HG02852 (cell line): ENCODE measurements around the gene INPPL1.

Experiments
- ATAC-seq: cut with Tn5 transposase; IDR thresholded peaks from one replicate; pipeline ENCODE4 v1.9.1; 2021; ENCODE audit warnings: mild to moderate bottlenecking, moderate library complexity; ENCODE audit not compliant: unreplicated experiment

INPPL1 gene

DNA sequence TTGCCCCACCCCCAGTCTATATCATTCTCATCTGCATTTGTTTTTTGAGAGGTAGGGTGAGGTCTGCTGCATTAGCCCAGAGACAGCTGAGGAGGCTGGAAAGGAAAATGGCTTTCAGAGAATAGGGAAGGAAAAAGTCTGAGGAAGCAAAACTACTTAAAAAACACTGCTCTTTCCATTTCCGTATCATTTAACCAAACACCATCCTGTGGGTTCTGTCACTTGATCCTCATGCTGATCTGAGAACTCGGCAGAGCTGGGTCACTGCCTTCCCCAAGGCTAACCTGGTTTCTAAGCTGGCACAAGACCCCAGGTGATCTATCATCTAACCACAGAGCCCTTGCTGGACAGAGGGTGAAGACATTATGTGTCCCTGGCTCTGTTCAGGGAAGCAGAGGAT lies 6.7 kb upstream of the INPPL1 start:
- no peak for ATAC-seq

DNA sequence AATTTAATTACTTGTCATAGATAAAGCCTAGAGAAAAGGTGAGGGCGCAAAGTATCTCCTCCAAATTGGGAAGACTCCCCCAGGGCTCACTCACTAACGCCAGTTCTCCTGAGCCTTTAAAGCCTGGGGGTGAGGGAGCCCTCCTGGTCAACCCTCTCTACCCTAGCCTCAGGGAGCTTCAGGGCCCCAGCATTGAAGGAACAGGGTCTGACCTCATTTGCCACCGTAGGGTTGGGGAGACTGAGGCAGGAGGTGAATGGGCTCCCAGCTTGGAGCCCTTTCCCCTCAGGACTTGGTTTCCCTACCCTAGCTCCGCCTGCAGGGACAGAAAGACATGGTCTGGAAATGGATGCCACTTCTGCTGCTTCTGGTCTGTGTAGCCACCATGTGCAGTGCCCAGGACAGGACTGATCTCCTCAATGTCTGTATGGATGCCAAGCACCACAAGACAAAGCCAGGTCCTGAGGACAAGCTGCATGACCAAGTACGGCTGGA lies 6.3 kb upstream of the INPPL1 start:
- no peak for ATAC-seq

DNA sequence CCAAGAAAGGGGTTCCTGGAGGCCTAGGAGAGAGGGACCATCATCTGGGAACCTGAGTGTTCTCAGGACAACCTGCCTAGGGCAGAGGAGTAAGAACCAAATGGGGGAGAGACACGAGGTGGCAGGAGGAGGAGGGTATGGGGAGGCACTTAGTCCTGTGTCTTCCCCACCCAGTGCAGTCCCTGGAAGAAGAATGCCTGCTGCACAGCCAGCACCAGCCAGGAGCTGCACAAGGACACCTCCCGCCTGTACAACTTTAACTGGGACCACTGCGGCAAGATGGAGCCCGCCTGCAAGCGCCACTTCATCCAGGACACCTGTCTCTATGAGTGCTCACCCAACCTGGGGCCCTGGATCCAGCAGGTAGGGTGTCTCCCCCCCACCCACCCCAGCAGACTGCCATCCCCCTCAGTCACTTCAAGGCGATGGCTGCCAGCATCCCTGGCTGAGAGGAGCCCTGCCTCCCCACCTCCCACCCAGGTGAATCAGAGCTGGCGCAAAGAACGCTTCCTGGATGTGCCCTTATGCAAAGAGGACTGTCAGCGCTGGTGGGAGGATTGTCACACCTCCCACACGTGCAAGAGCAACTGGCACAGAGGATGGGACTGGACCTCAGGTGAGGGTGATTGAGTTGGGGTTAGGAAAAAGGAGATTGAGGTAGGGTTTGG lies 3.7 kb upstream of the INPPL1 start:
- no peak for ATAC-seq

DNA sequence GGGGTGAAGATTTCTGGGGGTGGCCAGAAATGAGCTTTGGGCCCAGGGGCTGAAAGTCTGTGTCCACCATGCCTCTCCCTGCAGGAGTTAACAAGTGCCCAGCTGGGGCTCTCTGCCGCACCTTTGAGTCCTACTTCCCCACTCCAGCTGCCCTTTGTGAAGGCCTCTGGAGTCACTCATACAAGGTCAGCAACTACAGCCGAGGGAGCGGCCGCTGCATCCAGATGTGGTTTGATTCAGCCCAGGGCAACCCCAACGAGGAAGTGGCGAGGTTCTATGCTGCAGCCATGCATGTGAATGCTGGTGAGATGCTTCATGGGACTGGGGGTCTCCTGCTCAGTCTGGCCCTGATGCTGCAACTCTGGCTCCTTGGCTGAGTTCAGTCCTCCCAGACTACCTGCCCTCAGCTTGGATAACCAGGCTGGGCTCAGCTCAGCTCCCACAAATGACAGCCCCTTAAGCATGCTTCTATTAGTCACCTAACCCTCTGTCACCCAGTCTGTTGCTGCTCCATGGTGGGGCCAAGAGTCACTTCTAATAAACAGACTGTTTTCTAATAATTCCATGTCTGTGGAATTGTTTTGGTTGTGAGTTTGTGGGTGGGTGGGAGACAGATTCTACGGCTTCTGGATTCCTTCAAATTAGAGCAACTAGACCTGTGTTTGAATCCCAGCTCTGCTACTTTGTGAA lies 3.0 kb upstream of the INPPL1 start:
- ATAC-seq: no peak

DNA sequence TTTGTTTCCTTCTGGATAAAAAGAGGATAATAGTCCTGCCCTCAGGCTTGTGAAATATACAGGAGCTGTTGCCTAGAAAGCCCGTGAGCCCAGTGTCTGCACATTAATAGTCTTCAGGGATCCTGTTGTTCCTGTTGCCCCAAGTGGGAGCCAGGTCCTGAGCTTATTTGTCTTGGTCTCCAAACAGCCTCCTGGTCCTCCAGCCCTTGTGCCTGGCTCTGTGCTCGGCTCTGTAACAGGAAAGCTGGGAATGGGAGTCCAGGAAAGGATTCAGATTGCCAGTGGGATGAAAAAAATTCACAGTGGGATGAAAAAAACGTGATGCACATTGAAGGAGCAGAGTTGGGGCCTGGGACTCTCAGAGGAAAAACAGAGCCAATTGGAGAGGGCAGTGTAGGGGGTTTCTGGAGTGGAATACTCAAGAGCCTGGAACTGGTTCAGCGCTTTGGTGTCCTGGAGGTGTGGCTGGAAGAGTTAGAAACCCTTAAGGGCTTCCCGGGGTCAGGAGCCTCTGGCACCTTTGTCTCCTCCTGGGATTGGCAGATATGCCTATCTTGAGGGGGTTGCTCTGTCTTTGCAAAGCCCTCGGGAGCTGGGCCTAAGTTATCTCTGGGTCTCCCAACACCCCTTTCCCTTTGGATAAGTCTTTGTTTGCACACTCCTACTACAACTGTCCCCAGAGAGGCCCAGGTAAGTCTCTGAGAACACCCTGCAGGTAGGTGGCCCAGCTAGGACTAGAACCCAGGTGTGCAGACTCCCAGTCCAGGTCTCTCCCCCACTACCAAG lies 2.3 kb upstream of the INPPL1 start:
- no peak for ATAC-seq

DNA sequence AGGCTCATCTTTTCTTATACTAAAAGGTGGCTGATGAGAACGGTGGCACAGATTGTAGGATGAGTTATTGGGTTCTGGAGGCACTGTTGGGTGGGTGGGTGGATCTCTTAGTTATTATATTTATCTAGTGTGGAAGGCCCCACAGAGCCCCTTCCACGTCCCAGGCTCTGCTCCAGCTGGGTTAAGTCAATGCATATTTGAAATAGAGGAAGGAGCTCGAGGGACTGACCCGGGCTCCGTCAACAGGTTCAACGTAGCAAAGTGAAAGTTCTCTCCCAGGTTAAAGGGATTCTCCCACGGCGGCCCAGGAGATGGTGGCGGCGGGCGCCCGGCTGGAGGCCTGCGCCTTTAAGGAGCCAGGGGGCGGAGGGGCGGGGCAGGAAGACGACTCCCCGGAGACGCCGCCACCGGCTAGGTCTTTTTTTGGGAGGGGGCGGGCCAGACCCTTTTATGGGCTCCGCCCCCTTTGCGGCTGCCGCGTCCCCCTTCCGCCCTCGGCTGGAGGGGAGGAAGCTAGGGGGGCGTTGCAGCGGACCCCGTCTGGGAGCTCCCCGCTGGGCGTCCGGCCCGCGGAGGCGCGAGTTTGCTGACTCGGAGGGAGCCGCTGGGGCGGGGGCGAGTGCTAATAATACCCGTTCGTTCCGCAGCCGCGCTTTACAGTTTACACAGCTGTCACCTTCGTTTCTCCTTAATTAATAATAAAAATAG lies 1.5 kb upstream of the INPPL1 start:
- ATAC-seq: peak; percentile 66

DNA sequence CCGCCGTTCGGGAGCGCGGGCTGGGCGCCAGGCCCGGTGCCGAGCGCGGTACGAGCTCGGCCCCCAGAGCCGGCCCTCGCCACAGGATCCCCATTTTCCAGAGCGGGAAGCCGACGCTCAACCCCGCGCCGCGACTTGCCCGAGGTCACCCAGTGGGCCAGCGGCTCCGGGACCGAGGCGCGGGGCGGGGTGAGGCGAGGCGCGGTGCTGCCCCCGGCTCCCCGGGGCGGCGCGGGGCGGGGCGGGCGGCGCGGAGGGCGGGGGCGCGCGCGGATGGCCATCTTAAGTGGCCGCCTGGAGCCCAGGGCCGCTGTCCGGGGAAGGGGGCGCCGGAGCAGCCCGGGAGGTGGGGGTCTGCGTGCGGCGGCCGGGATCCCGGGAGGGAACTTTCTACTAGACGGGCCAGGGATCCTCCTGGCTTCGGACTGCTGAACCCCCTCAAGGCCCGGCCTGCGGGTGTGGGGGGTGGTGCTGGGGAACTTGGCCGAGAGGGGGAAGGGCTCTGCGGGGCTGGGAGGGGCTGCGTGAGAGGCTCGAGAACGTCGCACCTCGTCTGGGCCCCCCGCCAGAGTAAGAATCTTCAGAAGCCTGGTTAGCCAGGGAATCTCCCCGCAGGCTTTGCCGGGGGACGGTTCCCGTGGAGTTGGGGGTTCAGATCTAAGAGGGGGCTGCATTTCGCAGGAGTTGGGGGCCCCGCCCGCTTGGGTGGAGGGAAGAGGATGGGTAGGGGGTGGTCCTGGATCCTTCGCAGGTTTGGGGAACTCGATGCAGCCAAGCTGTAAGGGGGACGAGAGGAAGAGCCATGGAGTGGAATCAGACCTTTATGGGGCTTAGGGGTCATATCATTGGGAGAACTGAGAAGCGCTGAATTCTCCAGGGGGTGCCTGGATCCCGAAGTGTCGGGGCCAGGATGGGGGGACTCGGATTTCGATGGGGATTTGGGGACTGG lies 678 bp upstream of the INPPL1 start:
- ATAC-seq: peak; percentile 46

DNA sequence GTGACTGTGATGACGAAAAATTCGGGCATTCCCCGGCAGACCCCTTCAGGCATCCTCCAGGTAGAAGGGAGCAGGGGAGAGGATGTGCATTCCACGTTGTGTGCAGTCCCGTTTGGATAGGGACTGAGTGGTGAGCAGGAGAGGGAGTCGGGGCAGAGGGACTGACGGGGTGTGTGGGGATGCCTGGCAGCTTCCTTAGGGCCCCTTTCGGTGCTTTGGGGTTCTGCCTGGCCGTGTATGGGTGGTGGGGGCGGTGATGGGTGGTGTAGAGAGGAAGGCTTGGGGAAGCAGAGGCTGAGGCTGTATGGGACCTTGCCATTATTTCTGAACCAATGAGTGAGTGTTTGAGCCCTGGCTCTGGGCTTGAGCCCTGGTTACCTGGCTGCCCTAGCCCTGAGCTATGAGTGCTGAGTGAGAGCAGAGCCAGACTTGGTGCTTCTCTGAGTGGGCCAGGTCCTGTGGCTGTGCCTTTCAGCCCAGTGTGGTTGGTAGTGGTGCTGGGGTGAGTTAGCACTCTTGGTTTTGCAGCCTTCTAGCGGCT lies 914 bp downstream of the INPPL1 start:
- ATAC-seq: no peak

DNA sequence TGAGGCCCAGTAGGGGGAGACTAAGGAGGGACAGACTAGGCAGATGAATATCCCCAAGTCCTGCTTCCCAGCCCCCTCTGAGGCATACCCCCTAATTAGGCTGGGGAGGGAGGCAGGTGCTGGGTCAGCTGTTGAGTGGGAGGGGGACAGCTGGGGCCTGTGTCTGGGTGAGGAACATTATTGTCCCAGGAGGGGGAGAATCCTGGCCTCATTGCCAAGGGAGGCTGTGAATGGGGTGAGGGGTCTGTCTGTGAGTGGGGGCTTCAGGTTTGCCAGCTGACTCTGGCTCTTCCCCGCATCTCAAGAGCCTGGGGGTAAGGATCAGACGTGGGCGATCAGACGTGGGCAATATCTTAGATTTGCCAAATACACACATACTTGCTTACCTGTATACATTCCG lies 2.1 kb downstream of the INPPL1 start:
- no peak for ATAC-seq

DNA sequence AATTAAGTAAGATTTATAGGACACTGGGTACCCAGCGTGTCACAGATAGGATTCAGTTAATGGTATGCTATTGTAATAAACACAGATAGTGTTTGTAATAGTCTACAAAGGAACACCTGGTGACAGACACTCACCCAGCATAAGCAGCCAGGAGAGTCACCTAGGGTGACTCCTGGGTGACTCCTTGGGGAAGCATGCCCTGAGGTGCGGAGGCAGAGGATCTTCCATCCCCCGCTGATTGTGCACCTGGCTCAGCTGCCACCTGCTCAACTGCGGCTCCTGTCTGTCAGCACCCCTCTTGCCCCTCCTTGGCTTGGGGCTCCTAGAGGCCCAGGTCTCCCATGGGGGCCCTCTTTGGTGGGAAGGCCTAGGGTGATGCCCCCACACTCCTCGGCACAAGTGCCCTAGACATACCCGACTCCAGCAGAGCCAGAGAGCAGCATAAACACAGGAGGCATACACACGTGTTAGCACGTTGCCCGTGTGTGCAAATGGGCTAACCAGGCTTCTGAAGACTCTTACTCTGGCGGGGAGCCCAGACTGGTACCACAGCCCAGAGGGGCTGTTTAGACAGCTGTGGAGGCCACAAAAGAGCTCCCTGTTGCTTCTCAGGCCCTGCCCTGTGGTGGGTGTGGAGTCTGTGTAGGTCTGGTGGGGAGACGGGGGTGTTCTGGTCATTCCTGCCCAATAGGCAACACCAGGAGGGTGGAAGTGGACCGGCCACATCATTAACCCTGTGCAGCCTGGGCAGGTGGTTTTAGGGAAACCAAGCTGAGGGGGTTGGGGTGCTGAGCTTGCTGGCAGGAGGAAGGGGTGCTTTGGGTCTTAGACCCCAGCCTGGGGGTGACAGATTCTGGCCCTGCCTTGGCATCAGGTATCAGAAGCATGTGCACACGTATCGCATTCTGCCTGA lies 3.0 kb downstream of the INPPL1 start:
- no peak for ATAC-seq

DNA sequence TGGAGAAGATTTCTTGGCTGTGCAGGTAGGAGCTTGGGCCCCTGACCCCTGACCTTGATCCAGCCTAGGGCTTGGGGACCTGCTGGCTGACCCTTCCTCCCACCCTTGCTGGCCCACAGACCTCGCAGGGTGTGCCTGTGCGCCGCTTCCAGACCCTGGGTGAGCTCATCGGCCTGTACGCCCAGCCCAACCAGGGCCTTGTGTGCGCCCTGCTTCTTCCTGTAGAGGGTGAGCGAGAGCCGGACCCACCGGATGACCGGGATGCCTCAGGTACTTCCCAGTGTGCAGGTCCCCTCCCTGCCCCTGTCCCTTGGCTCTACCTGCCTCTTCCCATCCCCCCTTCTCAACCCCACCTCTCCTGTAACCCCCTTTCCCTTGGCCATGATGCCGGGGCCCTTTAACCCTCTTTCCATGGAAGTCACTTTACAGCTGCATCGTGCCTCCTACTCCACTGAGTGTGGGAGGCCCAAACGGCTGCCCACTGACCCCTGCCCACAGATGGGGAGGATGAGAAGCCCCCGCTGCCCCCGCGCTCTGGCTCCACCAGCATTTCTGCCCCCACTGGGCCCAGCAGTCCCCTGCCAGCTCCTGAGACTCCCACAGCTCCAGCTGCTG lies 3.8 kb downstream of the INPPL1 start:
- ATAC-seq: no peak

DNA sequence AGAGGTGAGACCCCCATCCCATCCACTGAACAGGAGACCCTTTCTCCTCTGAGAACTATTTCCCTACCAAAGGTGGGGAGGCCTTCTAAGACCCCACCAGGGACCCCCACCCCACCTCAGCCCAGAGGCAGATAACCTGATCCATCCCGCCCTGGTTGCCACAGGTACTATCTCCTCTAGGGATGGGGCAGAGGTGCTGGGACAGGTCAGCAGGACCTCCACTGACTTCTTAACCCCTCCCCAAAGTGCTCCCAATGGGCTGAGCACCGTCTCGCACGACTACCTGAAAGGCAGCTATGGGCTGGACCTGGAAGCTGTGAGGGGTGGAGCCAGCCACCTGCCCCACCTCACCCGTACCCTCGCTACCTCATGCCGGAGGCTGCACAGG lies 4.3 kb downstream of the INPPL1 start:
- no peak for ATAC-seq

DNA sequence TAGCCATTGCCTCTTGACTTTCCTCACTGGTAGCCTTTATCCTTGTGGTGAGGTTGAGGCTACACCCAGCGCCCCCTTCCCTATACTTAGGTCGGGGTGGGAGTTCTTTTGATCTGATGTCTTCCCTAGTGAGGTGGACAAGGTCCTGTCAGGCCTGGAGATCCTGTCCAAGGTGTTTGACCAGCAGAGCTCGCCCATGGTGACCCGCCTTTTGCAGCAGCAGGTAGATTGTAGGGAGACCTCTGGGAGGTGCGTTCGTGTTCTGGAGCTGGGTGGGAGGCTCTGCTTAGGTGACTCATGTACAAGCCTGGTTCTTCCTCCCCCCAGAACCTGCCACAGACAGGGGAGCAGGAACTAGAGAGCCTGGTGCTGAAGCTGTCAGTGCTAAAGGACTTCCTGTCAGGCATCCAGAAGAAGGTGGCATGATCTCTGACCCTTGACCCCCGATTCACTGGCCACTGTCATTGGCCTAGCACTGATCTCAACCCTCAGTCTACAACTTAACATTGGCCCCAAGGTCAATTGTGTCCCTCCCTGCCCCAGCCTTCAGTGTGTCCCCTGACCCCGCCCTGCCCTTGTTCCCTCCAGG lies 4.9 kb downstream of the INPPL1 start:
- no peak for ATAC-seq

DNA sequence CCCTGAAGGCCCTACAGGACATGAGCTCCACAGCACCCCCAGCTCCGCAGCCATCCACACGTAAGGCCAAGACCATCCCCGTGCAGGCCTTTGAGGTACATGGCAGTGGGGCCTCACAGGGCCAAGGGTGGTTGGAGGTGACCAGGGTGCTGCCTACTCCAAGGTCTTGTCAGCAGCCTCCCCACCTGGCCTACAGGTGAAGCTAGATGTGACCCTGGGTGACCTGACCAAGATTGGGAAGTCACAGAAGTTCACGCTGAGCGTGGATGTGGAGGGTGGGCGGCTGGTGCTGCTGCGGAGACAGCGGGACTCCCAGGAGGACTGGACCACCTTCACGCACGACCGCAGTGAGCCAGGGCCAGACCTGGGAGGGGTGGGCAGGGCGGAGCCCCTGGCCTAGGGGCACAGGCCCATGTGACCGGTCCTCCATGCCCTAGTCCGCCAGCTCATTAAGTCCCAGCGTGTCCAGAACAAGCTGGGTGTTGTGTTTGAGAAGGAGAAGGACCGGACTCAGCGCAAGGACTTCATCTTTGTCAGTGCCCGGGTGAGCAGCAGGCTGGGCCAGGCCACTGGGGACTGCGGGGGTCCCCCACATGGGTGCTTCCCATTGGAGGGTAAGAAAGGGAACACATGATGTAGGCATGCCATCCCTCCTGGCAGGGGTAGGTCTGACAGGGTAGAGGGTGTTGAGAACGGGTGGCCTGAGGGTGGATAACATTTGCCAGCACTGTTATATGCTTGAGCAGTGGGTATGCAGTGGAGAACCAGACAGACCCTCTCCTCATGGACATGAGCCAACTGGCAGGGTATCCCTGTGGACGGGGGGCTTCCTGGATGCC lies 5.6 kb downstream of the INPPL1 start:
- ATAC-seq: no peak

DNA sequence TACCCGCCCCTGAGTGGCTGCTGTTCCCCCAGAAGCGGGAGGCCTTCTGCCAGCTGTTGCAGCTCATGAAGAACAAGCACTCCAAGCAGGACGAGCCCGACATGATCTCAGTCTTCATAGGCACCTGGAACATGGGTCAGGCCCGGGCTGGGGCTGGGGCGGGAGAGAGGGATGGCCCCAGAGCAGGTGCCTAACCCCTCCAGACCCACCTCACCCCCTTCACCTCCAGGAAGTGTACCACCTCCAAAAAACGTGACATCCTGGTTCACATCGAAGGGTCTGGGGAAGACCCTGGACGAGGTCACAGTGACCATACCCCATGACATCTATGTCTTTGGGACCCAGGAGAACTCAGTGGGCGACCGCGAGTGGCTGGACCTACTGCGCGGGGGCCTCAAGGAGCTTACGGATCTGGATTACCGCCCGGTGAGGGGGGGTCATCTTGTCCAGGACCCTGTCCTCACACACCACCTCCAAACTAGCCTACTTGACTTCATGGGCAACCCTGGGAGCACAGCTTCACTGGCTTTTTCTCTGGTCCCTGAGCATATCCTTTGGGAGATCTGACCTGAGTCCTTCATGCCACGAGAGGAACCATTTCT lies 6.3 kb downstream of the INPPL1 start:
- no peak for ATAC-seq

DNA sequence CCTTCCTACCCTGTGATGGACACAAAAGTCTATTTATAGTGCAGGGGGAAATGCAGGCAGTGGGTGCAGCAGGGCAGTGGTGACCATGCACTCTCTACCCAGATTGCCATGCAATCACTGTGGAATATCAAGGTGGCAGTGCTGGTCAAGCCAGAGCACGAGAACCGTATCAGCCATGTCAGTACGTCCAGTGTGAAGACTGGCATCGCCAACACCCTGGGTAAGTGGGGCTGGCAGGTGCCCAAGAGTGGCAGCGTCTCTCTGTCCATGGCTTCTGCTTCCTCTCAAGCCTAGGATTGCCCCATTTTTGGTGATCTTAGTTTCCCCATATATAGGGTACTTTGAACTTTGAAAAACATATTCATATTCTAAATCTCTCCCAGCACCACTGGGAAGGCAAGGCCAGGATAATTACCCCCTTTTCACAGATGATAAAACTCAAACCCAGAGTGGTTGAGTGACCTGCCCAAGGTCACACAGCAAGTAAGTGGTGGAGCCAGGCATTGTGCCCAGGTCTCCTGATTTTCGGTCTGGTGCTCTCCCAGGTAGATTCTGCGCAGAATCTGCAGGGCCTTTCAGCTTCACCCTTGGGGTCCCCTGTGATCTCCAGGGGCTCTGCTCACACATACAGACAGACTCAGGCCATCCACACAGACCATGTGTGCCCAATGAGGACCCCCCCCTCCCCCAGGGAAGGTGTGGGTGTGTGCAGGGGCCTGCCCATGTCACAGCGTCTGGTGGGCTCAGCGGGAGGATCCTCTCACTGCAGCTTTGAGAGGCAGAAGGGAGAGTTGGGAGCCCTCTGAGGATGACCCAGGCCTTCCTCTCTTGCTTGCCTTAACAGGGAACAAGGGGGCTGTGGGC lies 7.1 kb downstream of the INPPL1 start:
- ATAC-seq: no peak
